ENCODE results near the gene PEX10.

PEX10 gene

DNA sequence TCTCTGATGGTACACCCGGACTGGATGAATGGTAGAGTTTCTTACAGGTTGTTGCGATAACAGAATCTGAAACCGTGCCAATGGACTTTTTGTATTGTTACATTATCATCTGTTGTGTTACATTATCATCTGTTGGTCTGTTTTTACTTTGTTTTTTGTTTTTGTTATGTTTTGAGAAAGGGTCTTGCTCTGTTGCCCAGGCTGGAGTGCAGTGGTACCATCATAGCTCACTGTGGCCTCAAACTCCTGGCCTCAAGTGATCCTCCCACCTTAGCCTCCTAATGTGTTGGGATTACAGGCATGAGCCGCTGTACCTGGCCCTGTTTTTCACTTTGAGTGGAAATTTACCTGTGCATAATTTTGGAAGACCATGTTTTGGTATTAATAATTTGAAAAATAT lies 10.2 kb upstream of the PEX10 start:
- FAIRE-seq: no peak
- TF ChIP-seq POLR2A (IDR thresholded peaks at IDR 0.05; ENCODE audit: low read depth, low read length): no peak
- DNase-seq (ENCODE audit: insufficient read length, low spot score): no peak

DNA sequence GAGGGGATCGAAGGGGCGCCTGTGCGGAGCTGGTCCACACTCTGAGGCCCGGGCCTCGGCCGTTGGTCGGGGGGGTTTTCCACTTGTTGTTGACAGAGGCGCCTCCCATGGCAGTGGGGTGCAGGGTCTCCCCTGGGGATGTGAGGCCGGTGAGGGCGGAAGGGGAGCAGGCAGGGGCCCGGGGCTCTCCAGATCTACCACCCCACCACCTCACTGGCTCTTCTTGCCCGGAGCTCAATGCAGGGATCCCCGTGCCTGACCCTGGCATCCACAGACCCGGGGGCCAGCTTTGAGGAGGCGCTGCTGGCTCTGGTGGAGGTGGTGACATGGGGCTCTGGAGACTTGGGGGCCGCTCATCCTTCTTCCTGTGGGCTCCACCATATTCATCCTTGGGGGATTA lies 7.1 kb upstream of the PEX10 start:
- TF ChIP-seq POLR2A (IDR thresholded peaks at IDR 0.05; ENCODE audit: low read depth, low read length): no peak
- FAIRE-seq: no peak
- DNase-seq (ENCODE audit: insufficient read length, low spot score): no peak

DNA sequence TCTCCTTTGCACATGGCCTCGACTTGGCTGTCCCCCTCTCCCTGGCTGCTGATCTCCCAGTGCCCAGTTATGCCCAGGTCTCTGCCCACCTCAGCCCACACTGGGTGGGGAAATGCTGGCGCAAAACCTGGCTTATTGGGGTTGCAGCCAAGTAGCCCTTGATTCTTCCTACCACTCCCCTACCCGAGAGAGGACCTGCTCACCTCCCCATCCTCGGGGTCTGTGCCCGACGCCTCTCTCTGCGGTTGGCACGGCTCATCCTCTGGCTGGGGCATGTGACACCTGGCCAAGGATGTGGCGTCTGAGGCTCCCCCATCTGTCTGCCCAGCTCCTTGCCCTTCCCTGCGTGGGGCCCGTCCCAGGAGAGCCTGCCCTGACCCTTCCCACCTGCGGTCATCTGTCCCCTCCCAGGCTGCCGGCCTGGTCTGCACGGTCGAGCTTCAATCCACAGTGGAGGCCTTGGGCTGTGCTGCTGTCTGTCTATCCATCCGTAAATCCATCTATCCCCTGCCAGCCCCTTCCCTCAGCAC lies 6.5 kb upstream of the PEX10 start:
- no peak for TF ChIP-seq POLR2A (IDR thresholded peaks at IDR 0.05; ENCODE audit: low read depth, low read length)
- no peak for FAIRE-seq
- DNase-seq (ENCODE audit: insufficient read length, low spot score): no peak

DNA sequence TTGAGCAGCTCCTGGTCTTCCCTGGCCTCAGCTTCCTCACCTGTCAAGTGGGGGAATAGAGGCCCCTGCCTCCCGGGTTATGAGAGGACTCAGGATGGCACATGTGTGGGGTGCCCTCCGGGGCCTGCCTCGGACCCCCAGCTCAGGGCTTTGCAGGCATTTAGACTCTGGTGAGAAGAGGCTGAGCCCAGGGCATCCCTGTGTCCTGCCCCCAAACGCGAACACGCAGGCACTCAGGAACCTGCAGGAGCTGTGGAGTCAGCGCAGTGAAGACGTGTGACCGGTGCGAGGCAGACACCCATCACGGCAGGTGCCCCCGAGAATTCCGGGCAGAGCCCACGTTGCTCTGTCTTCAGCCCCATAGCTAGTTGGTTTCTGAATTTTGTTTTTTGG lies 5.5 kb upstream of the PEX10 start:
- DNase-seq (ENCODE audit: insufficient read length, low spot score) (no peak), FAIRE-seq (no peak)
- TF ChIP-seq POLR2A (IDR thresholded peaks at IDR 0.05; ENCODE audit: low read depth, low read length): no peak

DNA sequence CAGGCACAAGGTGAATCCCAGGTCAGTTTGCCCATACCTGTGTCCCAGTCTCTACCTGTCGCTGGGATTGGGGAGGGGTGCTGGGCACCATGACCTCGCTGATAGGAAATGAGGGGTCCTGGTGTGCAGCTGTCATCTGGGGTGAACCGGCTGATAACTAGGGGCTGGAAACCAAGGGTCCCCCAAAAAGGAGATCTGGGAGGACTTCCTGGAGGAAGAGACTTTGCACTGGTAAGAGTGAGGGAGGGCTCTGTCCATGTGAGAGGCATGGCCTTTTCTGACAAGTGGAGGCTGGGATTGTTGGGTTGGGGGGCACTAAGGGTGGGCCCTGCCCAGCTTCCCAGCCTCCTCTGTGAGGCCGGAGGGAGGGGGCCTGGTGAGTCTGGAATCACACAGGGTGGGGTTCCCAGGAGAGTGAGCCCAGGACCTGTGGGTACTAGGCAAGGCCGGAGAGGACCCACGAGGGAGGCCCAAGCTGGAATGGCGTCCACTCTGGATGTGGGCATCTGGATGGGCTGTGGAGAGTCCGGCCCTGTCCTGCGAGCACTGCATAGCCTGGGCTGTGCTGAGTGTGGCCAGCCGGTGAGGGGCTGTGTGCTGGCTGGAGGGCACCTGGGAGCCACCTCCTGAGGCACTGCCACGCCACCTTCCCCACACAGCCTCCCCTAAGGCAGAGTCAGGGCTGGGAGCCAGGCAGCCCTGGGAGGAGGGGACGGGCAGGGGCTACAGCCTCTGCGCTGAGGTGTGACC lies 4.9 kb upstream of the PEX10 start:
- DNase-seq (ENCODE audit: insufficient read length, low spot score) (no peak), FAIRE-seq (no peak)

DNA sequence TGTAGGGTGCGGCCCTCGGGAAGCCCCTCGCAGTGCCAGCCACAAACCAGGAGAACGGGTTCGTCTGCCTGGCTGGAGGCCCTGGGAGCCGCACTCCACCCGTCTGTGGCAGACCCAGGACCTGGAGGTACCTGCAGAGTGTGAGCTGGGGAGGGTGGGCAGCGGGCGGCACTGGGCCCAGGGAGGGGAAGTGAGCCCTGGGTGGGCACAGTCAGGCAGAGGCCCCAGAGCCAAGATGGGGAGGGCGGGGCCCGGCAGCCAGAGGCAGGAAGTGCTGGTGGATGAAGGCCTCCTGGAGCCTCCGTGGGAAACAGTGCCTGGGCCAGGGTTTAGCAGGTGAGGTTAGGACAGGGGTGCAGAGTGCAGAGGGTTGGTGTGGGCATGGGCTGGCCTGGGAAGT lies 4.0 kb upstream of the PEX10 start:
- DNase-seq (ENCODE audit: insufficient read length, low spot score): no peak
- FAIRE-seq: no peak
- no peak for TF ChIP-seq POLR2A (IDR thresholded peaks at IDR 0.05; ENCODE audit: low read depth, low read length)

More for the DNA sequence above, 4.9 kb upstream of the PEX10 start:
- TF ChIP-seq POLR2A (IDR thresholded peaks at IDR 0.05; ENCODE audit: low read depth, low read length): no peak

DNA sequence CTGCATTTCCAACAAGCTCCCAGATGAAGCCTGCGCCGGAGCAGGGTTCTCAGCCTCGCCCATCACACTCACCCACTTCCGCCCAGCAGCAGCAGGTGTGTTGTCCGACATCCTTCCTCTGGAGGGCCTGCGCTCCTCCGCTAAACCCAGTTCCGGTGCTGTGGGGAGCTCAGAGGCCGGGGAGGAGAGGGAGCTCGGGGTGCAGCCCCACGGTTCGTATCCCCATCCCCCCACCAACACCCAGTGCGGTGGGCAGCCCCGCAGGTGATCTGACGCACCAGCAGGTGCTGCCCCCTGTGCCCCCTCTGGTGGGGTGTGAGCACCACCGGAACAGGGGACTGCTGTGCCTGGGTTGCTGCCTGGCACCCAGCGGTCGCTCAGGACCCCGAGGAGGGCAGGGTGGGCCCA lies 3.4 kb upstream of the PEX10 start:
- DNase-seq (ENCODE audit: insufficient read length, low spot score) (no peak), FAIRE-seq (no peak)
- no peak for TF ChIP-seq POLR2A (IDR thresholded peaks at IDR 0.05; ENCODE audit: low read depth, low read length)

DNA sequence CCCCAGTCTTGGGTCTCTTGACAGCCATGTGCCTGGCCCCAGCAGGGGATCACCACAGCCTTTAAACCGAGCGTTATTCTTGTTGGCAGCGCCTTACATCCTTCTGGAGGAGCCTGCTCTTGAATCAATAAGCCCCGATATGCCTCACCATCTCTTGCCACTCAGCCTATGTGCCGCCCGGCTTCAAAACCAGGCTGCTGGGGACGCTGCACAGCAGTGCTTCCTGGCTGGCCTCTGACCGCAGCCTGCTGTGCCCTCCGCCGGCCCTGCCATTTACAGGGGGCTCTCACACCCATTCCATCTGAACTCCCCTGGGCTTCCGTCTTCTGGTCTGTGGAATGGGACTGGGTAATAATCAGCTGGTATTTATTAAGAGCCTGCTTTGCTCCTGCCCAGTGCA lies 3.0 kb upstream of the PEX10 start:
- TF ChIP-seq POLR2A (IDR thresholded peaks at IDR 0.05; ENCODE audit: low read depth, low read length): no peak

DNA sequence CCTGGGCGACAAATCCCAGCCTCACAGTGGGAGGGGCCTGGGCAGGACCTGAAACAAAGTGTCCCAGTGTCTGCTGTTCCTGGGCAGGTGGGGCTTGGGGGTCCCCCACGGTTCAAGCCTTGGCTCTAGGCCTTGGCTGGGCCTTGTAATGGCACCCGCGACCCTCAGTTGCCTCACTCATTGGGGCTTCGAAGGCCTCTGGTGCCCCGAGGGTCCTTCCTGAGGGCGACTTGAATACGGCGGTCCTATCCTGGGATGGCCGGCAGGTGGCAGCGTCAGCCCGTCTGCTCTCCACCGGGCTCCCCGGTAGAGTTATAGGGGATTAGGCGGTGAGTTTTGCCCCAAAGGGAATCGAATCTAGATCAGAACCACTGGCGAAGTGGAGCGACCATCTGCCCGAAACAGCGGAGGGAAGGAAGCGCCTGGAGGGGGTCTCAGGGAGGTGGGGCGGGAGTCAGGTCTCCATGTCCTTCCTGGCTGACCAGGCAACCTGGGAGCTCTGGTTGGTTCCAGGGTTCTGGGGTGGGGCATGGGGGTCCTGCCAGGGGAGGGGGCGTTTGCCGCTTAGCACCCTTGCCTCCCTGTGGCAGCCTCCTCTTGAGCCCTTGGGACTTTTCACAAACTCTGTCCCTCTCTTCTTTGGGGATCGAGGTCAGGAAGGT lies 2.1 kb upstream of the PEX10 start:
- DNase-seq (ENCODE audit: insufficient read length, low spot score): peak; percentile 75
- FAIRE-seq: no peak
- TF ChIP-seq POLR2A (IDR thresholded peaks at IDR 0.05; ENCODE audit: low read depth, low read length): no peak

More for the DNA sequence above, 3.0 kb upstream of the PEX10 start:
- FAIRE-seq (no peak), DNase-seq (ENCODE audit: insufficient read length, low spot score) (no peak)

DNA sequence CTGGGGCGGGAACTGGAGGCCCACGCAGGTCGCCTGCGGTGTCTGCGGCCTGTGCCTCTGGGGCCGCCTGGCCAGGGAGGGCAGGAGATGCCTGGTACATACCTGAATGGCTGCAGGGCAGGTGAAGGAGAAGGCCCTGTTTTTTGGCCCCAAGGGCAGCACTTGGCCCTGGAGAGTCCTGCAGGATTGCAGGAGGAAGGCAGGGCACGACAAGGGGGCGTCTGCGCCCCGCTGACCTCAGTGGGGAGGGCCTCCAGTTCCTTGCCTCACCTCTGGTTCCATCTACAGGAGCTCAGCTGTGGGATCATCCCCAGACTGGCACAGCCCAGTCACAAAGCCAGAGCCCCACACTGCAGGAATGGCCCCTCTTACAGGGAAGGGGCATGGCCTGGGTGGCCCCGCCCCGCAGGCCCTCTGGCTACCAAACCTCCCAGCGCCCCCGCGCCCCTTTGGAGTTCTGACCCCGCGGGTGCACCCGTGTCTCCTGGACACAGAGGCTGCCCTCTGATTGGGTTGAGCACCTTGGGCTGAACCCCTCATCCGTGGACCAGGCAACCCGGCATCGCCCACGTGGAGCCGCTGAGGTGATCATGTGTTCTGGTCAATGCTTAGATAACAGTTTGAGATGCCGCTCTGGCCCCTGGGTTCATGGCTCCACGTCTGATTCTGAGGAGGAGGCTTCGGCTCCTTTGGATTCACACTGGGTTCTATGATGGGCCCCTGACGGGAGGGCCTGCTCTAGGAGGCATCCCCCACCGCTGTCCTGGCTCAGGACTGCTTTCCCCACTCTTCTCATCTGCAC lies 1.3 kb upstream of the PEX10 start:
- no peak for DNase-seq (ENCODE audit: insufficient read length, low spot score)
- TF ChIP-seq POLR2A (IDR thresholded peaks at IDR 0.05; ENCODE audit: low read depth, low read length): no peak
- FAIRE-seq: no peak

DNA sequence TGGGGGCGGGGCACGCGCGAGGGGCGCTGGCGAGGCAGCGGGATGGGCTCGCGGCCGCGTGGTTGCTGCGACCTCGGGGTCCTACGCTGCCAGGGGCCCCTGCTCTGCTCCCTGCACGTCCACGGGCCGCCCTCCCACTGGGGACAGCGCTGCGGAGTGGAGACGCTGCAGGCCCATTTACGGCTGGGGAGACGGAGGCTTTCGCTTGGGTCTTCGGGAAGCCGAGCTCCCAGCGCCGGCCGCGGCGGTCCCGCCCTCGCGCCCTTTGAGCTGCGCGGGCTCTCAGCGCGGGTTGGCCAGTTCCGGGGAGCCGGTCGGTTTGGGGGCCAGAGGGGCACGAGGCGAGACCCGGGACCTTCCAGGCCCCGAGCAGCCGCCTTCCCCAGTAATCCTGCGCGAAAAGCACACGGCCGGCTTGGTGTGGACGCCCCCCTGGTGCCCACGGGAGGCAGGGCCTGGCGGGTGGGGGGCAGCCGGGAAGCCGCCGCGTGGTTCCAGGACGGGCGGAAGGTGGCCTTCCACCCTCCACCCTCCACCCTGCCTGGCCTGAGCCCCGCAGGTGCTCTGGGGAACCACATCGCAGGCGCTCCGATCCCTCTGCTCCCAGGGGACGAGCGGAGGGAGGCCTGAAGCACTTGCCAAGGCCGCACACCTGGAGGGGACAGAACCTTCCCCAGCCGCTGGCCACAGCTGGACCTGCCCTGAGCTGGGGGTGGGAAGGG lies 570 bp upstream of the PEX10 start:
- peak; percentile 64 for DNase-seq (ENCODE audit: insufficient read length, low spot score)
- peak; percentile 73 for TF ChIP-seq POLR2A (IDR thresholded peaks at IDR 0.05; ENCODE audit: low read depth, low read length)
- no peak for FAIRE-seq

DNA sequence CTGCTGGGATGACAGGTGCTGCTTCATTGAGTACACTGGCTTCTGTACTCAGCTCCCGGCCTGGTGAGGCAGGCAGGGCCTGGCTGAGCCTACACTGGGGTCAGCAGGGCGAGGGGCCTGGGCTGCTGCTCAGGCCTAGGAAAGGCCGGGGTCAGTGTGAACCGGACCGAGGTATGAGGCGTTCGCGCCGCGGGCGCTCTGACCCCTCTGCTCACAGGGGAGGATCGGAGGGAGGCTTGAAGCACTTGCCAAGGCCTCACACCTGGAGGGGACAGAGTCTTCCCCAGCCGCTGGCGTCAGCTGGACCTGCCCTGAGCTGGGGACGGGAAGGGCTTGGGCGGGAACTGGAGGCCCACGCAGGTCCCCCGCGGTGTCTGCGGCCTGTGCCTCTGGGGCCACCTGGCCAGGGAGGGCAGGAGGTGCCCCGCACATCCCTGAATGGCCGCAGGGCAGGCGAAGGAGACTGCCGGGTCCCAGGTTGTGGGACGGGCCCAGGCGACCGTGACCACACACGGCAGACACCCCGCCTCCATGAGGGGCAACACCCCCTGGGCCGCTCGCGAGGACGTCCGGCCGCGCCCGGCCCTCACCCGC lies 466 bp downstream of the PEX10 start:
- FAIRE-seq (no peak), DNase-seq (ENCODE audit: insufficient read length, low spot score) (peak; percentile 30)
- TF ChIP-seq POLR2A (IDR thresholded peaks at IDR 0.05; ENCODE audit: low read depth, low read length): no peak

DNA sequence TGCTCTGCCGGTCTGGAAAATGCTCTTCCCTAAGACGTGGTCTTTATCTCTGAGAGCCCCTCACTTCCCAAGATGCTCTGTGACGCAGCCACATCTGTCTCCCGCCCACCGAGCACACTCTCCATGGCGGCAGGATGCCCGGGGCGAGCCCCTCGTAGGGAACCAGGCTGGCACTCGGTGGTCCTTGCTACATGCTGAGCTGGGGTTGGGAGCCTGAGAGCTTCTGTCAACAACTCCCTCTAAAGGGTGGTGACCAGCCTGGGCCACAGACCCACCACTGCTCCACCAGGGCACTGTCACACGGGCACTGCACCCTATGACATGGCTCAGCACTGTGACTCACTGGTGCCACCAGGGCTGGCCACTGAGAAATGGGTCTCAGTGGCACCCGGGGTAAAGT lies 2.6 kb downstream of the PEX10 start:
- no peak for TF ChIP-seq POLR2A (IDR thresholded peaks at IDR 0.05; ENCODE audit: low read depth, low read length)
- FAIRE-seq (no peak), DNase-seq (ENCODE audit: insufficient read length, low spot score) (no peak)

Measured in H54 (cell line).